KOPT-K1 (cell line): Measurements from ENCODE around the gene DRC7.

Experiments used
- H3K27ac ChIP-seq: fragments of 200-600 bp; sonication (generic); 2 replicates; pipeline ENCODE4 v1.5.1; 2016; ENCODE audit warnings: antibody characterized with exemption, mild to moderate bottlenecking, low read depth, low read length; ENCODE audit not compliant: poor library complexity, severe bottlenecking
- H3K36me3 ChIP-seq: fragments of 200-600 bp; sonication (generic); 2 replicates; pipeline ENCODE4 v1.5.1; 2017; ENCODE audit warnings: antibody characterized with exemption, mild to moderate bottlenecking, low read length, moderate library complexity; ENCODE audit not compliant: insufficient read depth
- H3K9me3 ChIP-seq: fragments of 200-600 bp; sonication (generic); 2 replicates; pipeline ENCODE4 v1.5.1; 2017; ENCODE audit warnings: antibody characterized with exemption, low read length, mild to moderate bottlenecking; ENCODE audit not compliant: insufficient read depth, poor library complexity, severe bottlenecking

DRC7 gene

GRCh38 chr16:57756424-57757325, 62.1 kb downstream of the DRC7 start:
- H3K27ac ChIP-seq: no peak overlapping the region
- peaks cover 66% of the 10 kb centered on the region for H3K36me3 ChIP-seq

GRCh38 chr16:57757326-57757786, 62.8 kb downstream of the DRC7 start:
- Histone ChIP-seq H3K9me3 (no peaks in the 10 kb centered on the region), H3K27ac (no peak overlapping the region), H3K36me3 (peaks cover 59% of the 10 kb centered on the region)

More at GRCh38 chr16:57756424-57757325, 62.1 kb downstream of the DRC7 start:
- no peaks in the 10 kb centered on the region for H3K9me3 ChIP-seq

- Histone ChIP-seq H3K27ac (no peak overlapping the region), H3K9me3 (no peaks in the 10 kb centered on the region), H3K36me3 (peaks cover 56% of the 10 kb centered on the region)
Observed at GRCh38 chr16:57757883-57758282, 63.3 kb downstream of the DRC7 start.

DNA sequence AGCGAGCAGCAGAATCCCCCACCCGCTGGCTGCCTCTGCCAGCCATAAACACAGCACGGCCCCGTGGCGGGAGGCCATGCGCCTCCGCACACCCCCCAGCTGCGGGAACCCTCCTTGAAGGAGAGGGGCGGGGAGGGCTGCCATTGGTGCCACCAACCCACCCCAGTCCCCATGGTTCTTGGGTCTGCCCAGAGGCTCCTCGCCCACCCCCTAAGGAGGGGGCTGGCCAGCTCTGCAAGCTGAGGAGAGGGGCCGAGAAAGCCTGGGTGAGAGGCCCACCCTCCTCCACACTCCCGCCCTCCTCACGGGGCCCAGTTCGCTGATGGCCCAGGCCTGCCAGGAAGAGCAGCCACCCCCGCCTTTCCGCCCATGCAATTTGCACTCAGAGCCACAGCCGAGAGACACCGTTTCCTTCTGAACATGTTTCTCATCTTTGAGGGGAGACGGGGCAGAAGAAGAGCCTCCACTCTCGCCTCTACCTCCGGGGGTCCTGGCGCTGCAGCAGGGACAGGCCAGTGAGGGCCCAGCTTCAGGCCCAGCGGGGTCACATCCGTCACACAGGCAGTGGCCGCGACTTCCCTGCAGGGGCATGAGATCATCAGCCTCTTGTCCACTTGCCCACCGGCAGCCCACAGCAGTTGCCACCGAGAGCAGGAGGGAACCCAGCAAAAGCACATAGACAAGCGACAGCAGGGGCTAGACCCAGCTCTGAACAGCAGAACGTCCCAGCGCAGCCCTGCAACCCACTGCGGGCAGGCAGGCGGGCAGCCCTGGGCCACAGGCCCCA, 63.9 kb downstream of the DRC7 start:
- H3K27ac ChIP-seq: no peak overlapping the region
- H3K9me3 ChIP-seq: no peaks in the 10 kb centered on the region
- peaks cover 50% of the 10 kb centered on the region for H3K36me3 ChIP-seq

DNA sequence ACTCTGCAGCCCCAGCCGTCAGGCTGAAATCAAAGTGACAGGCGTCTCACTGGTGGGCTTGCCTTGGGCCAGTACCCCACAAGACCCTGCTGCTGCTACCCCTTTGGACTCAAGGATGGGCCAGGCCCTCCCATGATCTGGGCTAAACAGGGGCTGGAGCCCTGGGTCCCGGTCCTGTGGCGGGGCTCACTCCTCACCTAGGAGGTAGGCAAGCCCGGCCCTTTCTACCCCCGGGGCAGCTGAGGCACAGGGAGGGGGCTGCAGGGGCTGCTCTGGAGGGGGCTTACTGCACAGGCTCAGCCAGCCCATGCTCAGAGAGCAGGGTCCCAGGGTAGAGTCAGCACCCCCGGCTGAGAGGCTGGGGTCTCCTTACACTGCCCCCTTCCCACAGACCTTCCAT, 64.5 kb downstream of the DRC7 start:
- Histone ChIP-seq H3K27ac (no peak overlapping the region), H3K36me3 (peaks cover 43% of the 10 kb centered on the region; the same call in 1 of the 2 replicates), H3K9me3 (no peaks in the 10 kb centered on the region)

DNA sequence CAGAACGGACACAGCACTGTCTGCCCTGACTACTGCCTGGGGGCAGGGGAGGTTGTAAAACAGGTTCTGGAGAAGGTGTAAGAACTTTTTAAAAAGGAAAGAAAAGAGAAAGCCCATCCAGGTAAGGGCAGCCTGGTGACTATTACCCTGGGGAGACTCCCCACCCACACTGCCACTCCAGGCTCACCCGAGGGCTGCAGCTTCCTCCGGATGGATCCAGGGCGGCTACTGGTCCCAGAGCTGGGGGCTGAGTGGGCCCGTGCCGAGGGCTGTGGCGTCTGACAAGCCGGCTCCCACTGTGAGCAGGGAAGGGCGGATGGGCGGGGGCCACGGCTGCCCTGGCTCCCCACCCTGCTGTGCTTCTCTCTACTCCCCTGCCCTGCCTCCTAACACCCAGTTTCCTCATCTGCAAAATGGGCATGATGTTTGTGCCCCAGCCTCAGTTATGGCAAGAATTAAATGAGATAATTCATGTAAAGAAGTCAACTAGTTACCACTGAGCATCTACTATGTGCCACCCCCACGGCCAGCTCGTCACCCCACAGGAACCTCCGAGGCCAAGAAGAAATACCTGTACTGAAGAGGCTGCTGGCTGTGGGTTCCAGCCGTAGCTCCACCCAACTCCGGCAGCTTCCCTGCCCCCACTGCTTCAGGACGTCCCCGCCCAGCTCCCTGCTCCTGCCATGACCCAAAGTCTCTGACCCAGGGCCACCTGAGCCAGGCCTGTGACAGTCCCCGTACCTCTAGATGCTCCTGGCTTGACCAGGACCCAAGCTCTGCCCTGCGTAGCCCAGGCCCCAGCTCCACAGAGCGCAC, 65.1 kb downstream of the DRC7 start:
- no peaks in the 10 kb centered on the region for H3K9me3 ChIP-seq
- H3K27ac ChIP-seq: no peak overlapping the region
- peaks cover 37% of the 10 kb centered on the region; the same call in 1 of the 2 replicates for H3K36me3 ChIP-seq

DNA sequence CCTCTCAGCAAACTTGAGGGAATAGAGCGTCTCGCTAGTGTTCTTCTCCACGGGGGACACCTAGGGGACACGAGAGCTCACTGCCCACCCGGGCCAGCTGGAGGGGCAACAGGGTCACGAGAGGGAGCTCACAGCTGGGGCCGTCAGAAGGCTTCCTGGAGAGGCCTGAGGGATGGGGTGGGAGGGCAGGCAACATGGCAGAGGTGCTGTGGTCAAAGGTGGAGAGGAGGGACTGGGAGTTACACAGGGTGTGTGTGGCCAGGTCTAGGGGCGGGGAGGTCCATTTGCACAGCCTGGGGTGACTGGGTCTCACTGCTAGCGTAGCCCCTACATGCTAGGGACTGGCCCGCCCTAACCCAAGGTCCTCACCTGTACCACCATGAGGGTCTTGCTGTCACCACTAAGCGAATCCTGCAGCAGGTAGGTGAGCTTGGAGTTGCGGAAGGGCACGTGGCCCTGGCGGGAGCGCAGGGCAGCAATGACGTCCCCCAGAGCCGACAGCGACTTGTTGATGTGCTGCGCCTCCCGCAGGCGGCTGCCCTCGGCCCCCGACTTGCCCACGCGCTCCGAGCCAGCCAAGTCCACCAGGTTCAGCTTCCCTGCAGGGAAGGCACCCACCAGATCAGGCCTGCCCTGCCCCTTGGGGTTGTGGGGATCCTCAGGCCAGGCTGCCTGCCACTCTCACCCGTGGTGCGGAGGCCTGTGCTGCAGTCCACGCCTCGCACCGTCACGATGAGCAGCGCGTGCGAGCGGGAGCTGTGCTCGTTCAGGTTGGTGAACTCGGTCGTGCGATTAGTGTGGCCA, 66.0 kb downstream of the DRC7 start:
- no peak overlapping the region for H3K27ac ChIP-seq
- H3K36me3 ChIP-seq: peaks cover 29% of the 10 kb centered on the region; the same call in 1 of the 2 replicates
- no peaks in the 10 kb centered on the region for H3K9me3 ChIP-seq

GRCh38 chr16:57761301-57761700, 66.7 kb downstream of the DRC7 start:
- H3K36me3 ChIP-seq: peaks cover 22% of the 10 kb centered on the region; the same call in 1 of the 2 replicates
- no peak overlapping the region for H3K27ac ChIP-seq

DNA sequence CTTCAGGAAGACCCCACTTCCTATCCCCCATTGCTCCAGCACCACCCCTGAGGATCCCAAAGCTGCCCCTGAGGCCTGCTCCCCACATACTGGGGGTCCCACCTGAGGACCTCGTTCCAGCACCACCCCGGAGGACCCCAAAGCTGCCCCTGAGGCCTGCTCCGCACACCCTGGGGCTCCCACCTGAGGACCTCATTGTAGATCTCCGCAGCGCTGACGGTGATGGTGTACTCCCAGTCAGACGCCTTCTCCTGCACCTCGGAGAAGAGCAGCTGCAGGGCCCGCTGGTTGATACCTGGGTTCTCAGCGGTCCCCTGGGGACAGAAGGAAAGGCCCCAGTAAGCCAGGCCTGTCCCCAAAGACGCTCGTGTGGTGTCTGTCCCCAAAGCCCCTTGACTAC, 67.4 kb downstream of the DRC7 start:
- H3K27ac ChIP-seq: no peak overlapping the region
- H3K36me3 ChIP-seq: peaks cover 15% of the 10 kb centered on the region; the same call in 1 of the 2 replicates

More at GRCh38 chr16:57761301-57761700, 66.7 kb downstream of the DRC7 start:
- H3K9me3 ChIP-seq: no peaks in the 10 kb centered on the region

GRCh38 chr16:57762365-57763040, 67.9 kb downstream of the DRC7 start:
- Histone ChIP-seq H3K27ac (no peak overlapping the region), H3K36me3 (peaks cover 11% of the 10 kb centered on the region; the same call in 1 of the 2 replicates), H3K9me3 (no peaks in the 10 kb centered on the region)

More for the DNA sequence above, 67.4 kb downstream of the DRC7 start:
- H3K9me3 ChIP-seq: no peaks in the 10 kb centered on the region

GRCh38 chr16:57763285-57764005, 68.8 kb downstream of the DRC7 start:
- 0 out of 2 replicates have a peak, but pooled peaks cover 5% of the 10 kb centered on the region for H3K36me3 ChIP-seq
- no peak overlapping the region for H3K27ac ChIP-seq
- H3K9me3 ChIP-seq: no peaks in the 10 kb centered on the region

- no peak overlapping the region for H3K27ac ChIP-seq
- no peaks in the 10 kb centered on the region for H3K9me3 ChIP-seq
- H3K36me3 ChIP-seq: 0 out of 2 replicates have a peak, but pooled peaks cover under 1% of the 10 kb centered on the region
Observed at GRCh38 chr16:57764006-57764340, 69.4 kb downstream of the DRC7 start.
